ENCODE results near the gene ASAP3. TPM values are rescaled to one million over a fixed set of nuclear protein-coding genes. Genes with fewer than 3 reads are reported as not detected.
A peak's percentile ranks its signal among the peaks of the same experiment; 100 is the strongest.

The ASAP3 gene
- total RNA-seq, 6 experiments from 2014 or later = 5.9 to 14.5 (median 12.3) TPM

- no peak for DNase-seq
- no peaks in the 10 kb centered on the region for H3K9me3 Mint-ChIP-seq
- H3K4me1 Mint-ChIP-seq (ENCODE audit: low read depth) = peaks cover 20% of the 10 kb centered on the region
- no peaks in the 10 kb centered on the region for H3K36me3 Mint-ChIP-seq (ENCODE audit: low read depth)
- TF ChIP-seq CTCF (IDR thresholded peaks at IDR 0.05) = no peak
- H3K4me3 Mint-ChIP-seq = no peak overlapping the region
- no peaks in the 10 kb centered on the region for H3K27me3 Mint-ChIP-seq (ENCODE audit: insufficient read depth)
- H3K27ac Mint-ChIP-seq = no peak overlapping the region
These were observed 20.7 kb downstream of the ASAP3 start for GRCh38 chr1:23463286-23463685.

- TF ChIP-seq CTCF (IDR thresholded peaks at IDR 0.05) = no peak
- no peak overlapping the region for H3K27ac Mint-ChIP-seq
- H3K4me1 Mint-ChIP-seq (ENCODE audit: low read depth) = peaks cover 16% of the 10 kb centered on the region
These were observed 21.2 kb downstream of the ASAP3 start for GRCh38 chr1:23462766-23463165.

GRCh38 chr1:23461050-23461449, 22.9 kb downstream of the ASAP3 start:
- H3K36me3 Mint-ChIP-seq (ENCODE audit: low read depth) = no peaks in the 10 kb centered on the region
- no peak for TF ChIP-seq CTCF (IDR thresholded peaks at IDR 0.05)
- no peak overlapping the region for H3K27ac Mint-ChIP-seq
- DNase-seq = no peak
- peaks cover 2% of the 10 kb centered on the region; the same call in 1 of the 2 replicates for H3K27me3 Mint-ChIP-seq (ENCODE audit: insufficient read depth)
- no peak overlapping the region for H3K4me3 Mint-ChIP-seq
- peaks cover 25% of the 10 kb centered on the region for H3K4me1 Mint-ChIP-seq (ENCODE audit: low read depth)
- no peaks in the 10 kb centered on the region for H3K9me3 Mint-ChIP-seq

More at GRCh38 chr1:23462766-23463165, 21.2 kb downstream of the ASAP3 start:
- H3K36me3 Mint-ChIP-seq (ENCODE audit: low read depth) = no peaks in the 10 kb centered on the region
- H3K4me3 Mint-ChIP-seq = no peak overlapping the region
- no peaks in the 10 kb centered on the region for H3K27me3 Mint-ChIP-seq (ENCODE audit: insufficient read depth)
- no peak for DNase-seq
- H3K9me3 Mint-ChIP-seq = no peaks in the 10 kb centered on the region

GRCh38 chr1:23460519-23460918, 23.5 kb downstream of the ASAP3 start:
- peaks cover 30% of the 10 kb centered on the region for H3K4me1 Mint-ChIP-seq (ENCODE audit: low read depth)
- no peak for DNase-seq
- H3K4me3 Mint-ChIP-seq = no peak overlapping the region
- no peaks in the 10 kb centered on the region for H3K36me3 Mint-ChIP-seq (ENCODE audit: low read depth)
- H3K27me3 Mint-ChIP-seq (ENCODE audit: insufficient read depth) = peaks cover 2% of the 10 kb centered on the region; the same call in 1 of the 2 replicates
- TF ChIP-seq CTCF (IDR thresholded peaks at IDR 0.05) = no peak
- H3K27ac Mint-ChIP-seq = no peak overlapping the region
- no peaks in the 10 kb centered on the region for H3K9me3 Mint-ChIP-seq

- no peaks in the 10 kb centered on the region for H3K9me3 Mint-ChIP-seq
- no peak overlapping the region for H3K4me3 Mint-ChIP-seq
- peaks cover 4% of the 10 kb centered on the region; the same call in 1 of the 2 replicates for H3K27me3 Mint-ChIP-seq (ENCODE audit: insufficient read depth)
- DNase-seq = no peak
- H3K27ac Mint-ChIP-seq = no peak overlapping the region
- no peaks in the 10 kb centered on the region for H3K36me3 Mint-ChIP-seq (ENCODE audit: low read depth)
- TF ChIP-seq CTCF (IDR thresholded peaks at IDR 0.05) = no peak
- H3K4me1 Mint-ChIP-seq (ENCODE audit: low read depth) = peaks cover 30% of the 10 kb centered on the region
These were observed 24.6 kb downstream of the ASAP3 start for GRCh38 chr1:23459338-23459757.

- no peak for TF ChIP-seq CTCF (IDR thresholded peaks at IDR 0.05)
- Mint-ChIP-seq H3K9me3 (no peaks in the 10 kb centered on the region), H3K27ac (peak overlapping the region; percentile 3; the same call in 1 of the 2 replicates), H3K4me3 (no peak overlapping the region), H3K27me3 (ENCODE audit: insufficient read depth) (peaks cover 4% of the 10 kb centered on the region), H3K4me1 (ENCODE audit: low read depth) (peaks cover 36% of the 10 kb centered on the region), H3K36me3 (ENCODE audit: low read depth) (no peaks in the 10 kb centered on the region)
- DNase-seq = no peak
These were observed 27.8 kb downstream of the ASAP3 start for GRCh38 chr1:23456226-23456625.

Data from HFFc6 (cell line).